Measurements from ENCODE around the gene OR5B12.
"Not testable (repeated sequence)": the region's sequence is repeated elsewhere in the genome, so short reads cannot be mapped to it uniquely, and the experiment has no call there.

The OR5B12 gene

GRCh38 chr11:58442136-58442535, at the start of gene OR5B12:
OR5B12 (minus strand) TSS chr11:58442236; CDS start chr11:58440151, 2,085 bp downstream.
- no peak for DNase-seq

- DNase-seq: no peak
Observed at GRCh38 chr11:58490827-58491226, 48.8 kb upstream of the OR5B12 start.

GRCh38 chr11:58487170-58487569, 45.1 kb upstream of the OR5B12 start:
- no peak for DNase-seq

- DNase-seq: no peak
Observed at GRCh38 chr11:58485961-58486360, 43.9 kb upstream of the OR5B12 start.

- DNase-seq: no peak
Observed at GRCh38 chr11:58471892-58472291, 29.9 kb upstream of the OR5B12 start.

GRCh38 chr11:58466293-58466692, 24.3 kb upstream of the OR5B12 start:
- no peak for DNase-seq

GRCh38 chr11:58465690-58466089, 23.7 kb upstream of the OR5B12 start:
- DNase-seq: no peak

GRCh38 chr11:58451585-58451984, 9.5 kb upstream of the OR5B12 start:
- DNase-seq: no peak

- DNase-seq: no peak
Observed at GRCh38 chr11:58446294-58446693, 4.3 kb upstream of the OR5B12 start.

- no peak for DNase-seq
Observed at GRCh38 chr11:58444300-58444699, 2.3 kb upstream of the OR5B12 start.

GRCh38 chr11:58438486-58438885, 3.5 kb downstream of the OR5B12 start:
- DNase-seq: no peak

- no peak for DNase-seq
Observed at GRCh38 chr11:58434217-58434616, 7.8 kb downstream of the OR5B12 start.

GRCh38 chr11:58433638-58434203, 8.3 kb downstream of the OR5B12 start:
- DNase-seq: no peak

- no peak for DNase-seq
Observed at GRCh38 chr11:58429273-58429672, 12.8 kb downstream of the OR5B12 start.

GRCh38 chr11:58428021-58428420, 14.0 kb downstream of the OR5B12 start, which contains the start of gene OR5B2:
OR5B2 (minus strand) TSS chr11:58428121; CDS start chr11:58423261, 4,860 bp downstream.
- no peak for DNase-seq

- DNase-seq: no peak
Observed at GRCh38 chr11:58406774-58407173, 35.3 kb downstream of the OR5B12 start, which contains the start of gene OR5B3. OR5B3 (minus strand) TSS chr11:58406874; CDS start chr11:58403409, 3,465 bp downstream.

GRCh38 chr11:58399622-58400021, 42.4 kb downstream of the OR5B12 start:
- not testable (repeated sequence) for DNase-seq

- no peak for DNase-seq
Observed at GRCh38 chr11:58395581-58395980, 46.5 kb downstream of the OR5B12 start.

GRCh38 chr11:58394195-58394594, 47.8 kb downstream of the OR5B12 start:
- DNase-seq: no peak

- no peak for DNase-seq
Observed at GRCh38 chr11:58392746-58393145, 49.3 kb downstream of the OR5B12 start.

GRCh38 chr11:58391879-58392278, 50.2 kb downstream of the OR5B12 start:
- no peak for DNase-seq

GRCh38 chr11:58390551-58391063, 51.4 kb downstream of the OR5B12 start:
- DNase-seq: no peak
